GM23338 (cell line): ENCODE results near the gene SOD1. TPM values are rescaled to one million over a fixed set of nuclear protein-coding genes. Genes with fewer than 3 reads are reported as not detected.
"Not testable (repeated sequence)": the region's sequence is repeated elsewhere in the genome, so short reads cannot be mapped to it uniquely, and the experiment has no call there.

Experiments
- ATAC-seq: fragments of 200-7000 bp; cut with Tn5 transposase; 3 replicates; pipeline ENCODE4 v1.9.1; 2020
- DNase-seq: peaks from one replicate; pipeline ENCODE4 v3.0.0-alpha.2; 2015; ENCODE audit warnings: low spot score
- H2AFZ ChIP-seq: fragments of 200-600 bp; sonication (generic); 2 replicates; pipeline ENCODE4 v1.8.0; 2016; ENCODE audit warnings: antibody characterized with exemption, mild to moderate bottlenecking, moderate library complexity
- H3F3A ChIP-seq: fragments of 200-600 bp; sonication (generic); replicated peaks from 2 replicates; pipeline ENCODE4 v1.8.0; 2017; ENCODE audit warnings: antibody characterized with exemption, mixed run types, low read depth
- H3K27ac ChIP-seq: fragments of 200-600 bp; sonication (generic); 2 replicates; pipeline ENCODE4 v1.6.1; 2016; ENCODE audit warnings: low read depth
- H3K27me3 ChIP-seq: fragments of 200-600 bp; sonication (generic); 2 replicates; pipeline ENCODE4 v1.8.0; 2016; ENCODE audit warnings: mild to moderate bottlenecking, mixed run types, moderate library complexity; ENCODE audit not compliant: insufficient read depth
- H3K36me3 ChIP-seq: fragments of 200-600 bp; sonication (generic); 2 replicates; pipeline ENCODE4 v1.8.0; 2016; ENCODE audit warnings: mild to moderate bottlenecking; ENCODE audit not compliant: insufficient read depth
- H3K4me1 ChIP-seq: fragments of 200-600 bp; sonication (generic); 2 replicates; pipeline ENCODE4 v1.8.0; 2016; ENCODE audit warnings: mild to moderate bottlenecking, moderate library complexity; ENCODE audit not compliant: insufficient read depth
- H3K4me2 ChIP-seq: fragments of 200-600 bp; sonication (generic); 2 replicates; pipeline ENCODE4 v1.7.1; 2017; ENCODE audit warnings: mixed run types
- H3K4me3 ChIP-seq: fragments of 200-600 bp; sonication (generic); 2 replicates; pipeline ENCODE4 v1.6.1; 2016; ENCODE audit warnings: mixed run types
- H3K79me2 ChIP-seq: fragments of 200-600 bp; sonication (generic); replicated peaks from 2 replicates; pipeline ENCODE4 v1.8.0; 2017; ENCODE audit warnings: mild to moderate bottlenecking; ENCODE audit not compliant: insufficient read depth
- H3K9me2 ChIP-seq: fragments of 200-600 bp; sonication (generic); 2 replicates; pipeline ENCODE4 v1.8.0; 2017; ENCODE audit not compliant: insufficient read depth
- H4K20me1 ChIP-seq: fragments of 200-600 bp; sonication (generic); replicated peaks from 2 replicates; pipeline ENCODE4 v1.8.0; 2017; ENCODE audit warnings: mild to moderate bottlenecking; ENCODE audit not compliant: insufficient read depth
- H3K27ac Mint-ChIP-seq: 2 replicates; pipeline ENCODE4 v1.8.0; 2020; ENCODE audit warnings: inconsistent platforms, mild to moderate bottlenecking, moderate library complexity, mixed read lengths
- H3K27me3 Mint-ChIP-seq: 3 replicates; pipeline ENCODE4 v1.8.0; 2022; ENCODE audit warnings: low read depth, mild to moderate bottlenecking, moderate library complexity, mixed read lengths, inconsistent platforms; ENCODE audit not compliant: insufficient read depth, poor library complexity
- H3K36me3 Mint-ChIP-seq: 3 replicates; pipeline ENCODE4 v1.8.0; 2021; ENCODE audit warnings: low read depth, mild to moderate bottlenecking, inconsistent platforms, moderate library complexity, mixed read lengths
- H3K4me1 Mint-ChIP-seq: 3 replicates; pipeline ENCODE4 v1.8.0; 2020; ENCODE audit warnings: mild to moderate bottlenecking, inconsistent platforms, mixed read lengths
- H3K4me3 Mint-ChIP-seq: 3 replicates; pipeline ENCODE4 v1.8.0; 2021; ENCODE audit warnings: moderate library complexity, mild to moderate bottlenecking, inconsistent platforms, mixed read lengths
- H3K9me3 Mint-ChIP-seq: 3 replicates; pipeline ENCODE4 v1.8.0; 2020; ENCODE audit warnings: moderate library complexity, mild to moderate bottlenecking, inconsistent platforms, mixed read lengths
- REST ChIP-seq: IDR thresholded peaks from one replicate; pipeline ENCODE4 v1.6.1; 2018; ENCODE audit warnings: antibody characterized with exemption; ENCODE audit not compliant: unreplicated experiment
- polyA plus RNA-seq: library from polyadenylated mRNA; unstranded; fragments of >200 nt; fragmentation: Nextera tagmentation; extraction: Ambion mirVana; gene quantifications from 2 replicates; pipeline ENCODE4 v1.2.1, GENCODE V29; 2016
- total RNA-seq: library from RNA; depleted of rRNA; stranded (reverse); fragments of >200 nt; shearing (Covaris generic); gene quantifications from 2 replicates; pipeline ENCODE4 v1.2.3, GENCODE V29; 2014
- TF ChIP-seq, protein P1 (sequence below): fragments of 250-450 bp; sonication (Bioruptor Pico); IDR thresholded peaks from 2 replicates; pipeline ENCODE4 v1.5.0; 2020; ENCODE audit warnings: mild to moderate bottlenecking, moderate library complexity

The SOD1 gene
- total and polyA plus RNA-seq, 2 experiments from 2014 or later: 123 to 454 TPM

DNA sequence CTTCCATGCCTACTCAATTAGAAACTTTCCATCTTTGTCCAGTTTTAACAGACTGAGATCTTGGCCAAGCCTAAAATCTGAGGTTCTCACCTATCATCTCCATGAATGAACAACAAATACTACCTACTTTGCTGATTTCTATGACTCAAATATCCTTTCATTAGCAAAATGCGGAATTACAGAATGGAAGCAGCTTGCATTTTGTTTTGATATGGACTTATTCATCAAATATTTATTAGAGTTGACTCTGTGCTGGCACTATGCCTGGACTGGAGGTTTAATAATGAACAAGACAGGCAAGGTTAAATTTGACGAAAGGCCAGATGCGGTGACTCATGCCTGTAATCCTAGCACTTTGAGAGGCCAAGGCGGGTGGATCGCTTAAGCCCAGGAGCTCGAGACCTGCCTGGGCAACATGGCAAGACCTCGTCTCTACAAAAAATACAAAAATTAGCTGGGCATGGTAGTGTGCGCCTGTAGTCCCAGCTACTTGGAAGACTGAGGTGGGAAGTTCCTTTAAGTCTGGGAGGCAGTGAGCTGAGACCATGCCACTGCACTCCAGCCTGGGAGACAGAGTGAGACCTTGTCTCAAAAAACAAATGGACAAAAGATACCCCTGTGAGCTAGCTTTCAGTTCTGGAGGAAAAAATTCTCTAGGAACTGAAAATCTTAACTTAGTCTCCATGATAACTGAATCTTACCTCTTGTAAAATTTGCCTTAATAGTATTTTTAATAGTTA lies 29.4 kb upstream of the SOD1 start (continued):
- TF ChIP-seq, protein P1, sequence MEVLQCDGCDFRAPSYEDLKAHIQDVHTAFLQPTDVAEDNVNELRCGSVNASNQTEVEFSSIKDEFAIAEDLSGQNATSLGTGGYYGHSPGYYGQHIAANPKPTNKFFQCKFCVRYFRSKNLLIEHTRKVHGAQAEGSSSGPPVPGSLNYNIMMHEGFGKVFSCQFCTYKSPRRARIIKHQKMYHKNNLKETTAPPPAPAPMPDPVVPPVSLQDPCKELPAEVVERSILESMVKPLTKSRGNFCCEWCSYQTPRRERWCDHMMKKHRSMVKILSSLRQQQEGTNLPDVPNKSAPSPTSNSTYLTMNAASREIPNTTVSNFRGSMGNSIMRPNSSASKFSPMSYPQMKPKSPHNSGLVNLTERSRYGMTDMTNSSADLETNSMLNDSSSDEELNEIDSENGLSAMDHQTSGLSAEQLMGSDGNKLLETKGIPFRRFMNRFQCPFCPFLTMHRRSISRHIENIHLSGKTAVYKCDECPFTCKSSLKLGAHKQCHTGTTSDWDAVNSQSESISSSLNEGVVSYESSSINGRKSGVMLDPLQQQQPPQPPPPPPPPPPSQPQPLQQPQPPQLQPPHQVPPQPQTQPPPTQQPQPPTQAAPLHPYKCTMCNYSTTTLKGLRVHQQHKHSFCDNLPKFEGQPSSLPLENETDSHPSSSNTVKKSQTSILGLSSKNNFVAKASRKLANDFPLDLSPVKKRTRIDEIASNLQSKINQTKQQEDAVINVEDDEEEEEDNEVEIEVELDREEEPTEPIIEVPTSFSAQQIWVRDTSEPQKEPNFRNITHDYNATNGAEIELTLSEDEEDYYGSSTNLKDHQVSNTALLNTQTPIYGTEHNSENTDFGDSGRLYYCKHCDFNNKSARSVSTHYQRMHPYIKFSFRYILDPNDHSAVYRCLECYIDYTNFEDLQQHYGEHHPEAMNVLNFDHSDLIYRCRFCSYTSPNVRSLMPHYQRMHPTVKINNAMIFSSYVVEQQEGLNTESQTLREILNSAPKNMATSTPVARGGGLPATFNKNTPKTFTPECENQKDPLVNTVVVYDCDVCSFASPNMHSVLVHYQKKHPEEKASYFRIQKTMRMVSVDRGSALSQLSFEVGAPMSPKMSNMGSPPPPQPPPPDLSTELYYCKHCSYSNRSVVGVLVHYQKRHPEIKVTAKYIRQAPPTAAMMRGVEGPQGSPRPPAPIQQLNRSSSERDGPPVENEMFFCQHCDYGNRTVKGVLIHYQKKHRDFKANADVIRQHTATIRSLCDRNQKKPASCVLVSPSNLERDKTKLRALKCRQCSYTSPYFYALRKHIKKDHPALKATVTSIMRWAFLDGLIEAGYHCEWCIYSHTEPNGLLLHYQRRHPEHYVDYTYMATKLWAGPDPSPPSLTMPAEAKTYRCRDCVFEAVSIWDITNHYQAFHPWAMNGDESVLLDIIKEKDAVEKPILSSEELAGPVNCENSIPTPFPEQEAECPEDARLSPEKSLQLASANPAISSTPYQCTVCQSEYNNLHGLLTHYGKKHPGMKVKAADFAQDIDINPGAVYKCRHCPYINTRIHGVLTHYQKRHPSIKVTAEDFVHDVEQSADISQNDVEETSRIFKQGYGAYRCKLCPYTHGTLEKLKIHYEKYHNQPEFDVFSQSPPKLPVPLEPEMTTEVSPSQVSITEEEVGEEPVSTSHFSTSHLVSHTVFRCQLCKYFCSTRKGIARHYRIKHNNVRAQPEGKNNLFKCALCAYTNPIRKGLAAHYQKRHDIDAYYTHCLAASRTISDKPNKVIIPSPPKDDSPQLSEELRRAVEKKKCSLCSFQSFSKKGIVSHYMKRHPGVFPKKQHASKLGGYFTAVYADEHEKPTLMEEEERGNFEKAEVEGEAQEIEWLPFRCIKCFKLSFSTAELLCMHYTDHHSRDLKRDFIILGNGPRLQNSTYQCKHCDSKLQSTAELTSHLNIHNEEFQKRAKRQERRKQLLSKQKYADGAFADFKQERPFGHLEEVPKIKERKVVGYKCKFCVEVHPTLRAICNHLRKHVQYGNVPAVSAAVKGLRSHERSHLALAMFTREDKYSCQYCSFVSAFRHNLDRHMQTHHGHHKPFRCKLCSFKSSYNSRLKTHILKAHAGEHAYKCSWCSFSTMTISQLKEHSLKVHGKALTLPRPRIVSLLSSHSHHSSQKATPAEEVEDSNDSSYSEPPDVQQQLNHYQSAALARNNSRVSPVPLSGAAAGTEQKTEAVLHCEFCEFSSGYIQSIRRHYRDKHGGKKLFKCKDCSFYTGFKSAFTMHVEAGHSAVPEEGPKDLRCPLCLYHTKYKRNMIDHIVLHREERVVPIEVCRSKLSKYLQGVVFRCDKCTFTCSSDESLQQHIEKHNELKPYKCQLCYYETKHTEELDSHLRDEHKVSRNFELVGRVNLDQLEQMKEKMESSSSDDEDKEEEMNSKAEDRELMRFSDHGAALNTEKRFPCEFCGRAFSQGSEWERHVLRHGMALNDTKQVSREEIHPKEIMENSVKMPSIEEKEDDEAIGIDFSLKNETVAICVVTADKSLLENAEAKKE (CRISPR knock-in tag): no peak
- TF ChIP-seq REST: no peak

DNA sequence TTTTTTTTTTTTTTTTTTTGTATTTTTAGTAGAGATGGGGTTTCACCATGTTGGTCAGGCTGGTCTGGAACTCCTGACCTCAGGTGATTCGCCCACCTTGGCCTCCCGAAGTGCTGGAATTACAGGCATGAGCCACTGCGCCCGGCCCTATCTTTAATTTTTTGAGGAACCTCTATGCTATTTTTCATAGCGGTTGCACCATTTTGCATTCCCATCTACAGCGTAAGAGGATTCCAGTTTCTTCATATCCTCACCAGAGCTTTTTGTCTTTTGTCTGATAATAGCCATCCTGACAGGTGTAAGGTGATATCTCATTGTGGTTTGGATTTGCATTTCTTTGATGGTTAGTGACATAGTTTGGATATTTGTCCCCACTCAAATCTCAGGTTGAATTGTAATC lies 27.6 kb upstream of the SOD1 start:
- not testable (repeated sequence) for H3K79me2 ChIP-seq, H3K4me3 Mint-ChIP-seq, H3K27me3 ChIP-seq, DNase-seq, H3K27ac ChIP-seq, H3F3A ChIP-seq, H3K4me2 ChIP-seq, H3K36me3 Mint-ChIP-seq, H3K27ac Mint-ChIP-seq, ATAC-seq, H3K36me3 ChIP-seq, H2AFZ ChIP-seq, H3K4me1 ChIP-seq, H3K4me3 ChIP-seq, H4K20me1 ChIP-seq, H3K9me3 Mint-ChIP-seq, H3K27me3 Mint-ChIP-seq, H3K9me2 ChIP-seq, H3K4me1 Mint-ChIP-seq
